Activated effector memory CD4-positive, alpha-beta T cell treated with anti-CD3 and anti-CD28 coated beads, Interleukin-2, amount 50 U/mL, for 16 hours (primary cell): Measurements from ENCODE around the gene KCNMA1.
"Not testable (repeated sequence)": the region's sequence is repeated elsewhere in the genome, so short reads cannot be mapped to it uniquely, and the experiment has no call there.

ENCODE experiments used
- DNase-seq: peaks from one replicate; pipeline ENCODE4 v3.0.0-alpha.2; 2020

Gene KCNMA1

GRCh38 chr10:77526868-77527617, 110.6 kb downstream of the KCNMA1 start:
- DNase-seq, result no peak

- no peak for DNase-seq
These were observed 113.3 kb downstream of the KCNMA1 start for GRCh38 chr10:77524281-77524711.

GRCh38 chr10:77522268-77522809, 115.3 kb downstream of the KCNMA1 start:
- no peak for DNase-seq

- DNase-seq, result no peak
These were observed 116.6 kb downstream of the KCNMA1 start for GRCh38 chr10:77520995-77521394.

GRCh38 chr10:77520290-77520689, 117.3 kb downstream of the KCNMA1 start:
- no peak for DNase-seq

GRCh38 chr10:77519791-77520190, 117.8 kb downstream of the KCNMA1 start:
- not testable (repeated sequence) for DNase-seq

GRCh38 chr10:77518910-77519274, 118.7 kb downstream of the KCNMA1 start:
- no peak for DNase-seq

- no peak for DNase-seq
These were observed 119.2 kb downstream of the KCNMA1 start for GRCh38 chr10:77518241-77518909.

- DNase-seq, result no peak
These were observed 121.0 kb downstream of the KCNMA1 start for GRCh38 chr10:77516575-77516974.

- no peak for DNase-seq
These were observed 122.7 kb downstream of the KCNMA1 start for GRCh38 chr10:77514870-77515269.

GRCh38 chr10:77513781-77514331, 123.8 kb downstream of the KCNMA1 start:
- DNase-seq, result no peak

- DNase-seq, result no peak
These were observed 124.4 kb downstream of the KCNMA1 start for GRCh38 chr10:77513220-77513619.

GRCh38 chr10:77512219-77512578, 125.4 kb downstream of the KCNMA1 start:
- DNase-seq, result no peak

- DNase-seq, result no peak
These were observed 126.0 kb downstream of the KCNMA1 start for GRCh38 chr10:77511498-77512218.

- DNase-seq, result no peak
These were observed 126.9 kb downstream of the KCNMA1 start for GRCh38 chr10:77510695-77511094.

GRCh38 chr10:77510294-77510693, 127.3 kb downstream of the KCNMA1 start:
- no peak for DNase-seq

- DNase-seq, result no peak
These were observed 128.2 kb downstream of the KCNMA1 start for GRCh38 chr10:77509391-77509790.

- no peak for DNase-seq
These were observed 130.2 kb downstream of the KCNMA1 start for GRCh38 chr10:77507291-77507880.

GRCh38 chr10:77506517-77507200, 130.9 kb downstream of the KCNMA1 start:
- no peak for DNase-seq

- no peak for DNase-seq
These were observed 131.9 kb downstream of the KCNMA1 start for GRCh38 chr10:77505431-77506334.

- no peak for DNase-seq
These were observed 132.7 kb downstream of the KCNMA1 start for GRCh38 chr10:77504873-77505257.
